Adrenal gland (tissue), 12 donors: ENCODE measurements around the gene RIF1. TPM values are rescaled to one million over a fixed set of nuclear protein-coding genes. Genes with fewer than 3 reads are reported as not detected.

ENCODE experiments used
- DNase-seq, 7 donors: peaks; one replicate each; pipeline ENCODE4 v3.0.0-alpha.2; 2019 to 2020
- H3K27ac ChIP-seq, 5 donors: fragments of 200-600 bp; sonication (generic) in 4 of 5; 1 replicate in 3 of 5; 2 replicates in 2 of 5; pipeline versions ENCODE4 v1.5.1 to v1.8.0; 2016 to 2020; ENCODE audit warnings: mild to moderate bottlenecking in 1 of 5
- H3K27me3 ChIP-seq: fragments of 200-600 bp; 2 replicates; pipeline ENCODE4 v1.8.0; 2021
- H3K36me3 ChIP-seq, 2 donors: fragments of 200-600 bp; replicated peaks in 1 of 2; 1 replicate in 1 of 2; 2 replicates in 1 of 2; pipeline versions ENCODE4 v1.5.1 to v1.8.0; 2018 to 2022
- H3K4me1 ChIP-seq, 2 donors: fragments of 200-600 bp; replicated peaks in 1 of 2; 1 replicate in 1 of 2; 2 replicates in 1 of 2; pipeline versions ENCODE4 v1.5.1 to v1.8.0; 2018 to 2021
- H3K4me3 ChIP-seq, 4 donors: fragments of 200-600 bp; sonication (generic) in 3 of 4; one replicate each; pipeline ENCODE4 v1.5.1; 2016 to 2018
- H3K9me3 ChIP-seq, 3 donors: fragments of 200-600 bp; sonication (generic) in 1 of 3; replicated peaks in 1 of 3; 1 replicate in 2 of 3; 2 replicates in 1 of 3; pipeline versions ENCODE4 v1.5.1 to v1.8.0; 2016 to 2021
- POLR2A ChIP-seq, 2 donors: fragments of 450-650 bp; IDR thresholded peaks; one replicate each; pipeline ENCODE4 v1.6.1; 2017; ENCODE audit warnings: antibody characterized with exemption in 2 of 2, mild to moderate bottlenecking in 2 of 2, moderate library complexity in 1 of 2
- WGBS, 4 donors: extraction: QIAGEN DNeasy Blood & Tissue Kit in 2 of 4; methylation state at CpG; one replicate each; pipeline versions ENCODE4 v1.1.5 to v1.1.7; 2013 to 2017; 5-methylcytosine and 5-hydroxymethylcytosine counted together
- intact Hi-C, 2 donors: fragments of 100-400 bp; cut with DNase I; formaldehyde crosslinking; loops; one replicate each; pipeline versions ENCODE4 v1.14.1 to v1.15.0; 2022 to 2023
- polyA plus RNA-seq, 3 donors: library from polyadenylated mRNA; stranded (reverse); fragments of 200-250 nt in 2 of 3; fragments of 350-450 nt in 1 of 3; fragmentation: Illumina TruSeq in 1 of 3; extraction: RNeasy Lipid Tissue Mini Kit (QIAGEN cat#74804) in 1 of 3; gene quantifications; one replicate each; pipeline ENCODE4 v1.2.3, GENCODE V29; 2013 to 2014
- total RNA-seq, 9 donors: library from RNA; depleted of rRNA in 4 of 9; stranded (reverse); fragments of >200 nt in 4 of 9; fragments of 120-200 nt in 1 of 9; fragmentation: NEBNext Ultra II Directional in 1 of 9; extraction: Animal tissue kit (Norgen Biotek cat#: 25700) in 1 of 9; gene quantifications; one replicate each; pipeline versions ENCODE4 v1.1.0 to v1.2.4, GENCODE V29; 2013 to 2023
- TF ChIP-seq, protein P1 (sequence below), 6 experiments: fragments of 450-650 bp in 4 of 6; fragments of 200-600 bp in 2 of 6; sonication (generic) in 1 of 6; IDR thresholded peaks; 1 replicate in 5 of 6; 2 replicates in 1 of 6; pipeline versions ENCODE4 v1.5.1 to v1.8.0; 2016 to 2021; ENCODE audit warnings: antibody characterized with exemption in 6 of 6, mild to moderate bottlenecking in 2 of 6, moderate library complexity in 1 of 6
- donor health status: healthy with polysubstance abuse.
- donor health status: Bipolar disorder and iron deficiency.
- donor health status: DM: yes; HTN: yes; CAD: no.
- donor health status: DM: no; HTN: no; CAD: no.
- donor health status: DM: no; HTN: no; CAD: no.
- donor health status: DM: yes; HTN: yes; CAD: no.

The RIF1 gene
- total and polyA plus RNA-seq, 12 donors: 4.0 to 50.8 (median 27.6) TPM

DNA sequence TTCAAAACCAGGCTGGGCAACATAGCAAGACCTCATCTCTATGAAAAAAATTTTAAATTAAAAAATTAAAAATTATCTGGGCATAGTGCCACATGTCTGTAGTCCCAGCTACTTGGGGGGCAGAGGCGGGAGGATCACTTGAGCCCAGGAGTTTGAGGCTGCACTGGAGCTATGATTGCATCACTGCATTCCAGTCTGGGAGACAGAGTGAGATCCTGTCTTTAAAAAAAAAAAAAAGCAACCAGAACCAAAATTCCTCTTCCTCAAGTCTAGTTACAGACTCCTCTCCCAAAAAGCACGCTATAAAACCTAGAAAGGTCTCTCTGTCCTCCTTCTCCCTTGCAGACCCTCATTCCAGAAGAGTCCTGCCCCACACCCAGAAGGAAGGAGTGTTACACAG is 28.4 kb upstream of the RIF1 start:
- H3K4me3 ChIP-seq: no peak overlapping the region
- WGBS, 4 donors: 88 to 99% (median 92%) methylated on average over 2 of the region's 2 CpGs
- no peaks in the 10 kb centered on the region for H3K4me1 ChIP-seq
- TF ChIP-seq, protein P1, sequence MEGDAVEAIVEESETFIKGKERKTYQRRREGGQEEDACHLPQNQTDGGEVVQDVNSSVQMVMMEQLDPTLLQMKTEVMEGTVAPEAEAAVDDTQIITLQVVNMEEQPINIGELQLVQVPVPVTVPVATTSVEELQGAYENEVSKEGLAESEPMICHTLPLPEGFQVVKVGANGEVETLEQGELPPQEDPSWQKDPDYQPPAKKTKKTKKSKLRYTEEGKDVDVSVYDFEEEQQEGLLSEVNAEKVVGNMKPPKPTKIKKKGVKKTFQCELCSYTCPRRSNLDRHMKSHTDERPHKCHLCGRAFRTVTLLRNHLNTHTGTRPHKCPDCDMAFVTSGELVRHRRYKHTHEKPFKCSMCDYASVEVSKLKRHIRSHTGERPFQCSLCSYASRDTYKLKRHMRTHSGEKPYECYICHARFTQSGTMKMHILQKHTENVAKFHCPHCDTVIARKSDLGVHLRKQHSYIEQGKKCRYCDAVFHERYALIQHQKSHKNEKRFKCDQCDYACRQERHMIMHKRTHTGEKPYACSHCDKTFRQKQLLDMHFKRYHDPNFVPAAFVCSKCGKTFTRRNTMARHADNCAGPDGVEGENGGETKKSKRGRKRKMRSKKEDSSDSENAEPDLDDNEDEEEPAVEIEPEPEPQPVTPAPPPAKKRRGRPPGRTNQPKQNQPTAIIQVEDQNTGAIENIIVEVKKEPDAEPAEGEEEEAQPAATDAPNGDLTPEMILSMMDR (IDR thresholded peaks at IDR 0.05): no peak
- no peak for TF ChIP-seq POLR2A (IDR thresholded peaks at IDR 0.05)
- no peak overlapping the region for H3K27ac ChIP-seq
- DNase-seq: no peak
- no peaks in the 10 kb centered on the region for H3K36me3 ChIP-seq
- intact Hi-C loops: no loop called here
- H3K9me3 ChIP-seq: no peaks in the 10 kb centered on the region
- no peaks in the 10 kb centered on the region for H3K27me3 ChIP-seq

DNA sequence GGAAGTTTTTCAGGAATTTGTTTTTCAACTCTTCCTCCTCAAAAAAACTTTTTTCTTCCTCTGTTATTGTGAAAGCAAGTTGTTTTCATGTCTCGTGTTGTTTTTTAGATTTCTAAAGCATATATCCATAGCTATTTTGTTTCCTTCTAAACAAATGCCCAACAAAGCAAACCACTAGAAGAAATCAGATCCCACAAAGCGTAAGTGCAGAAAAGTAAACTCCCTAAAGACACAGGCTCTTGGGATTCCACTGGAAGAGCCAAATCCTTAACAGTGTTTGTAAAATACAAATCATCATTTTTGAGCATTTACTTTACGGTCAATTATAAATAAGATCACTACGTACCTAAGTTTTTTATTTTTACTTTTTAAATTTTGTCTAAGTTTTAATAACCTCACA is 21.7 kb upstream of the RIF1 start:
- Histone ChIP-seq H3K4me3 (no peak overlapping the region), H3K36me3 (no peaks in the 10 kb centered on the region), H3K9me3 (no peaks in the 10 kb centered on the region), H3K27me3 (no peaks in the 10 kb centered on the region), H3K27ac (no peak overlapping the region), H3K4me1 (no peaks in the 10 kb centered on the region)
- DNase-seq: no peak
- intact Hi-C loops: no loop called here
- 87 to 93% (median 88%) methylated on average over 4 of the region's 4 CpGs for WGBS, 4 donors
- TF ChIP-seq, protein P1 (IDR thresholded peaks at IDR 0.05): no peak
- no peak for TF ChIP-seq POLR2A (IDR thresholded peaks at IDR 0.05)

DNA sequence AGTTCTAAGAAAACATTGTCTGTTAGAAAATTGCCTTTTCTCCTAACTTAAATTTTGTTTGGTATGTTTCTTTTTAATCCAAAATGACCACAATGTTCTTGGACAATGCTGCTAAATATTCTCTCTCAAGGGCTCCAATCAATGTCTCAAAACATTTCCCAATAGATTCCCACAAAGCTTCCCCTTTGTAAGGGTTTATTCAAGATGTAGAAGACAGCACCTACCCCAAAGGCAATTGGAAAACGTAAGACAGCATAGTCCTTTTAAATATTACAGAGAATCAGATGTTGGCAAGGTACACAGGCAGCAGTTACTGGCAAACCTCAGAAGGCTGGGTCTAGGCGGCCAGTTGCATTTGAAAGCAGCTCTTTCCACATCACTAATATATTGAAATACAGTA is 18.3 kb upstream of the RIF1 start:
- Histone ChIP-seq H3K4me3 (no peak overlapping the region), H3K9me3 (no peaks in the 10 kb centered on the region), H3K27me3 (no peaks in the 10 kb centered on the region), H3K36me3 (no peaks in the 10 kb centered on the region), H3K27ac (no peak overlapping the region), H3K4me1 (no peaks in the 10 kb centered on the region)
- intact Hi-C loops: no loop called here
- WGBS, 4 donors: 64 to 88% (median 73%) methylated on average over 2 of the region's 2 CpGs
- DNase-seq: no peak
- TF ChIP-seq, protein P1 (IDR thresholded peaks at IDR 0.05): no peak

DNA sequence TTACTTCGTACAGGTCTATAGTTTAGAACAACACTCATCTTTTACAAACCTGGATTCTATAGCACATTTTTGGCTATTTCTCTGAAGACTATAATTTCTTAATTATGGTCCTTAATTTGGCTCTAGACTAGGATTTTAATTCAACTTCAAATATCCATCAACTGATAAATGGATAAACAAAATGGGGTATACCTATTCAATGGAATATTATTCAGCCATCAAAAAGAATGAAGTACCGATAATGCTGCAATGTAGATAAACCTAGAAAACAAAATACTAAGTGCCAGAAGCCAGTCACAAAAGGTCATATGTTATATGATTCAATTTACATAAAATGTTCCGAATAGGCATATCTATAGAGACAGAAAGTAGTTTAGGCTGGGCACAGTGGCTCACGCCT is 15.2 kb upstream of the RIF1 start:
- no peak overlapping the region for H3K27ac ChIP-seq
- 69 to 89% (median 88%) methylated on average over 4 of the region's 4 CpGs for WGBS, 4 donors
- no peak for DNase-seq
- intact Hi-C loops: no loop called here
- TF ChIP-seq, protein P1 (IDR thresholded peaks at IDR 0.05): no peak
- TF ChIP-seq POLR2A (IDR thresholded peaks at IDR 0.05): no peak
- no peaks in the 10 kb centered on the region for H3K9me3 ChIP-seq
- no peak overlapping the region for H3K4me3 ChIP-seq
- no peaks in the 10 kb centered on the region for H3K27me3 ChIP-seq
- H3K4me1 ChIP-seq: no peaks in the 10 kb centered on the region
- no peaks in the 10 kb centered on the region for H3K36me3 ChIP-seq
